Liver (tissue), 9 donors: Measurements from ENCODE around the gene SRGAP2. TPM values are rescaled to one million over a fixed set of nuclear protein-coding genes. Genes with fewer than 3 reads are reported as not detected.
"Not testable (repeated sequence)": the region's sequence is repeated elsewhere in the genome, so short reads cannot be mapped to it uniquely, and the experiment has no call there.

Experiments used
- DNase-seq: peaks from one replicate; pipeline ENCODE4 v3.0.0-alpha.2; 2017; ENCODE audit warnings: low spot score
- H3K27ac ChIP-seq, 2 donors: one replicate each; pipeline ENCODE4 v1.7.0; 2013; ENCODE audit warnings: inconsistent platforms in 2 of 2, low read length in 2 of 2, control low read depth in 1 of 2, low read depth in 1 of 2, mild to moderate bottlenecking in 1 of 2
- H3K27me3 ChIP-seq, 4 donors: one replicate each; pipeline versions ENCODE4 v1.6.1 to v1.7.0; 2013; ENCODE audit warnings: low read length in 3 of 4, inconsistent platforms in 1 of 4, mild to moderate bottlenecking in 1 of 4, moderate library complexity in 1 of 4; ENCODE audit not compliant: control insufficient read depth in 4 of 4, insufficient read depth in 4 of 4
- H3K36me3 ChIP-seq, 4 donors: one replicate each; pipeline versions ENCODE4 v1.6.1 to v1.7.0; 2013; ENCODE audit warnings: low read length in 3 of 4, mild to moderate bottlenecking in 3 of 4, low read depth in 1 of 4, moderate library complexity in 1 of 4; ENCODE audit not compliant: control insufficient read depth in 4 of 4, insufficient read depth in 3 of 4
- H3K4me1 ChIP-seq, 4 donors: one replicate each; pipeline versions ENCODE4 v1.6.1 to v1.7.0; 2013; ENCODE audit warnings: low read length in 3 of 4, mild to moderate bottlenecking in 3 of 4, moderate library complexity in 1 of 4; ENCODE audit not compliant: control insufficient read depth in 4 of 4, insufficient read depth in 4 of 4
- H3K4me3 ChIP-seq, 3 donors: one replicate each; pipeline versions ENCODE4 v1.6.1 to v1.7.0; 2013; ENCODE audit warnings: low read length in 3 of 3, control low read depth in 1 of 3, low read depth in 1 of 3, mild to moderate bottlenecking in 1 of 3
- H3K9ac ChIP-seq, 2 donors: one replicate each; pipeline ENCODE4 v1.7.0; 2013; ENCODE audit warnings: low read length in 2 of 2, mild to moderate bottlenecking in 2 of 2, moderate library complexity in 2 of 2, control low read depth in 1 of 2, low read depth in 1 of 2
- H3K9me3 ChIP-seq, 4 donors: one replicate each; pipeline versions ENCODE4 v1.6.1 to v1.7.0; 2013; ENCODE audit warnings: low read length in 3 of 4; ENCODE audit not compliant: control insufficient read depth in 4 of 4
- WGBS: extraction: QIAGEN DNeasy Blood & Tissue Kit; methylation state at CpG from one replicate; pipeline ENCODE4 v1.1.7; 2013; 5-methylcytosine and 5-hydroxymethylcytosine counted together
- polyA plus RNA-seq, 2 donors: library from polyadenylated mRNA; stranded (reverse) in 1 of 2; unstranded in 1 of 2; fragments of 200-250 nt in 1 of 2; fragments of >200 nt in 1 of 2; fragmentation: Nextera tagmentation in 1 of 2; extraction: Ambion mirVana in 1 of 2; gene quantifications; one replicate each; pipeline versions ENCODE4 v1.2.1 to v1.2.3, GENCODE V29; 2013 to 2015
- total RNA-seq, 2 donors: library from RNA; depleted of rRNA; stranded (reverse); fragments of >200 nt; gene quantifications; one replicate each; pipeline ENCODE4 v1.2.3, GENCODE V29; 2014
- donor health status: healthy.
- donor health status: healthy.
- donor health status: healthy.
- donor health status: healthy.
- donor health status: healthy.

Gene SRGAP2
- total and polyA plus RNA-seq, 4 donors, result 6.6 to 25.2 (median 15.6) TPM

DNA sequence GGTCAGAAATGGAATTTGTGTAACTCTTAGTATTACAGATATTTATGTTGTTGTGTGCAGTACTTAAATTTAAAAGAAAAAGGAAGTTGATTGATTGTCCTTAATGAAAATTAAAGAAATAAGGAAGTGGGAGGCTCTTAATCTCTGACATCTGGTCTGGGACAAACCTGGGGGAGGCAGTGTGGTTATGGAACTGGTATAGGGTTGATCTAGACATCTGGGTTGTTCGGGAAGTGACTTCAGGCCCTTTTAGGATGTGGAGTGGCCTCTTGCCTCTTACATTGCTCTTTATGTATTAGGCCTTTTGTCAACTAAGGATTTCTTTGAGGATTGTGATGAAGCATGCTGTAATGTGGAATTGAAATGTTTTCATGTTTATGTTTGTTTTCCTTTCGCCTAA, 15.4 kb downstream of the SRGAP2 start:
- H3K4me1 ChIP-seq, H3K9ac ChIP-seq, H3K27me3 ChIP-seq, H3K4me3 ChIP-seq, H3K36me3 ChIP-seq, H3K27ac ChIP-seq, H3K9me3 ChIP-seq, DNase-seq: not testable (repeated sequence)
- no CpG with 5 or more reads among the region's 2 CpGs for WGBS

DNA sequence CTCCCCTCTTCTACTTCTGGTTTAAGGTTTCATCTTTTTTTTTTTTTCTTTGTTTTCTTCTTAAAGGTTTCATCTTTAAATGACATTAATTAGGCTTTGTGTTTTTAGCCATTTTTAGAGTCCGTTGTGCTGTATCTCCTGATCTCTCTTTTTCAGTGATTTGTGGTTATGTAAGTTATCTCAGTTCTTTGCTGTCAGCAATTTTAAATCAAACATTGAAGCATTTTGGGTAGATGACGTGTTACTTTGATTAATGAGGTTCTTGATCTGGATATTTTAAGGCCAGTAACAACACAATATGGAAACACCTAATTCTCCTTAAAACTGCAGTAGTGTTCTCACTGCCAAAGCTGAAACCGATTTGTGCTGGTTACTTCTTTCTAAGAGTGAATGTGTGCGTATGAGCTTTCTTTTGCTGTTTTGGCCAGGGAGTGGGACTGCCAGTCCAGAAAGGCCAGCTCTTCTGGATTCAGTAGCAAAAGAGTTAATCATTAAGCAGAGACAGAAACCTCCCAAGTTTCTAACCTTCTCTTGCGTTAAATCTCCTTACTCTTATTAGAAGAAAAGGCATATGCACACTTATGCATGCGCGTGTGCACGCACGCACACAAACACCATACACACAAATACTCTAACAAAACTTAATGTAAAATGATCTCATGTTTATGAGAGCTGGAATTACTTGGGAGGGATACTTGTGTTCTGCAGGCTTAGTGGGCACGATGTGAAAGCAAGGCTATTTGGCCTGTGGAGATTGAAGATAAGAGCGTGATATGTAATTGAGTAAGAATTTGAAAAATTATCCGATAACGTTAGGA, 16.4 kb downstream of the SRGAP2 start:
- WGBS, result 24% methylated on average over 5 of the region's 13 CpGs
- not testable (repeated sequence) for H3K27me3 ChIP-seq, H3K9ac ChIP-seq, H3K4me1 ChIP-seq, H3K4me3 ChIP-seq, H3K9me3 ChIP-seq, H3K36me3 ChIP-seq, DNase-seq, H3K27ac ChIP-seq

DNA sequence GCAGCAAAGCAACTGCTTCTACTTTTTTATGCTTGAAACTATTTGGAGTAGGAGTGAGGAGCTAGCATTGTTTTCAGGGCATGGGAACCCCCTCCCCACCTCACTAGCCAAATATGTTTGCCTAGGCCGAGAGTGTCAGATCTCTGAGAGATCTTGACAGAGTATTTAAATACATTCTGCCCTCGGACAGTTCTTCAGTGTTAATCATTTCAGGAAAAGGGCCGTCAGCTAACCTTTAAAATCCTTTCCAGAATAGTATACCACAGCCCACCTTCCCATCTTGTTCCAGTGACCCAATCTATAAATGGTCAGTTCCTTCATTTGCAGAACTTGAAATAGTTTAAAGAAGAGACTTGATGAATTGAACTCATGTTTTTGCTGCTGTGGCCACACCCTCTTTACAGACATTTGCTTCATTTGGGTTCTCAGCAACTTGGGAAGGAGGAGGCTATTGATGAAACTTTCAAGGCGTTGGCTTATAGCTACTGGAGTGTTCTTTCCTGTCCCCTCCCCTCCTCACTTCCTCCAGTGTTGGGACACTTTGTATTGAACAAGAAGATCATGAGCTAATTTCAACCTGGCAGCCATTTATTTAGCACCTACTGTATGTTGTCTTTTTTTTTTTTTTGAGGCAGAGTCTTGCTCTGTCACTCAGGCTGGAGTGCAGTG, 17.1 kb downstream of the SRGAP2 start:
- not testable (repeated sequence) for H3K4me1 ChIP-seq, H3K9me3 ChIP-seq, H3K27ac ChIP-seq, H3K36me3 ChIP-seq, H3K4me3 ChIP-seq, DNase-seq, H3K9ac ChIP-seq, H3K27me3 ChIP-seq
- 56% methylated on average over 4 of the region's 4 CpGs for WGBS

DNA sequence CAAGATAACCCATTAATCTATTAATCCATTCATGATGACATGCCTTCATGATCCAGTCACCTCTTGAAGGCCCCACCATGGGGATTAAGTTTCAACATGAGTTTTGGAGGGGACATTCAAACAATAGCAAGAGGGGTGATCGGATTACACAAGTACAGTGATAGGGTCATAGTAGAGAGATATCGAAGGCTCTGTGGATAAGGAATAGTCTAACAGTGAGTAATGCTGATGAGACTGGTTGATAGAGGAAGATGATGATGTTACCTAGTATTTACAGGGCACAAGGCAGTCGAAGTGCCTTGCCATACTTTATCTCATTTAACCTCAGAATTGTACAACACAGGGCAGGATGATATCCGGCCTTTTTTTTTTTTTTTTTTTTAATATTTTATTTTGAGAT, 18.2 kb downstream of the SRGAP2 start:
- not testable (repeated sequence) for DNase-seq, H3K9me3 ChIP-seq, H3K9ac ChIP-seq, H3K4me3 ChIP-seq, H3K27me3 ChIP-seq, H3K27ac ChIP-seq, H3K4me1 ChIP-seq, H3K36me3 ChIP-seq
- WGBS, result no CpG with 5 or more reads among the region's 4 CpGs

DNA sequence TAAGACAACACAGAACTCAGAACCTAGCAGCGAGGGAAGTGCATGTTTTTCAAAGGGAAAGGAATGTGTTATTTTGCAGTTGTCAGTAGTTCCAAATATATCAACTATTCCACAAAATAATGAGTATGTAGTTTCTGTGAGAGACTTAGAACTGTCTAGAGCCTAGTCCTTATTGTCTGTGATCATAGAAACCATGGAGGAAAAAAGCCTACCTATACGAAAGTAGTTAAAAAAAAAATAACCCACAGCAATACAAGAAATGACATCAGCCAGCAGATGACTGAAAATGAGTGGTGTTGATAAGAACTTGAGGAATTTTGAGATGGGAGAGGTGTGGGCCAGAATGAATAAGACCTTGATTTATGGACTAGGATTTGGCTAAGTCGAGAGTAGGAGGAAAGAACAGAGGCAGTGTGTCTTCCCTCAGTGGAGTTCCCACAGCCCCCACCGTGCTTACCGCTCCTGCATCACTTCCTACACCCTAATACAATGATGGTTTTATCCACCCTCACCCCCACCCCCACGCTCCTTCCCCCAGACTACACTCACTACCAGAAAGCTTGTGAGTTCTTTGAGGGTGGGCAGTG, 20.9 kb downstream of the SRGAP2 start:
- H3K36me3 ChIP-seq, H3K4me1 ChIP-seq, H3K27ac ChIP-seq, H3K4me3 ChIP-seq, H3K27me3 ChIP-seq, DNase-seq, H3K9ac ChIP-seq, H3K9me3 ChIP-seq: not testable (repeated sequence)
- WGBS, result 91% methylated on average over 2 of the region's 6 CpGs

DNA sequence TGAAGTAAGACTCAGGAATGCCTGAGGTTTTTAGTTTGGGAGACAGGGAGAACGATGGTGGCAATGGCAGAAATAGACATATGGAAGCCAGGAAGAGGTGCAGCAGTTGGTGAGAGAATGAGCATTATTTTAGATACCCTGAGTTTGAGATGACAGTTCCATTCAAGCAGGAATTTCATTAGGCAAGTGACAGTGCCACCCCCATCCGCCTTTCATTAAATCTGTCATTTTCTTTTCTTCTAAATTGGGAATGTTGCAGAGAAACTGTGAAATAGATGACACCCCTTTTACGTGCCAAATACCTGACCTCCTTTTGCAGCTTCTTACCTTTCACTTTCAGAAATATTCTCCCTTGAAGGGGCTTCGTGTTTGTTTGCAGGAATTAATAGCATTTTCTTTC, 22.0 kb downstream of the SRGAP2 start:
- H3K9ac ChIP-seq, H3K27ac ChIP-seq: not testable (repeated sequence)
- WGBS, result 90% methylated on average over 4 of the region's 4 CpGs

DNA sequence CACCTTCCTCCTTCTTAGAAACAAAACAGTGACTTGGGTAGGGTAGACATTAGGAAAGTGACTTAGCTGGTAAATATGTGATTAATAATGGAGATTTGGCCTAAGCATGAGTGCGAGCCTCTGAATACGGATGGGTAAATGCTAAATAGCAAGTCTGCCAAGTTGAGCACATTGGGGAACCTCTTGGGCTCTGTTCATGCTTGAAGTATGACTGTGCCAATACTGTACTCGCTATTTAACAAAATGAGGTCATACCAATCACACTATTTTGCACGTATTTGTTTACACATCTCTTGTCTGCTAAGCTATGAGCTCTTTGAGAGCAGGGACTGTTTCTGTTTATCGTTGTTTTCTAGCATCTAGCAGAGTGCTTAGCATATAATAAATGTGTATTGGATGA, 23.5 kb downstream of the SRGAP2 start:
- H3K9me3 ChIP-seq, H3K4me3 ChIP-seq, H3K4me1 ChIP-seq, H3K9ac ChIP-seq, DNase-seq, H3K36me3 ChIP-seq, H3K27me3 ChIP-seq, H3K27ac ChIP-seq: not testable (repeated sequence)
- WGBS, result 88% methylated on average over 4 of the region's 5 CpGs

More for the DNA sequence above, 22.0 kb downstream of the SRGAP2 start:
- not testable (repeated sequence) for DNase-seq, H3K4me3 ChIP-seq, H3K4me1 ChIP-seq, H3K27me3 ChIP-seq, H3K9me3 ChIP-seq, H3K36me3 ChIP-seq

DNA sequence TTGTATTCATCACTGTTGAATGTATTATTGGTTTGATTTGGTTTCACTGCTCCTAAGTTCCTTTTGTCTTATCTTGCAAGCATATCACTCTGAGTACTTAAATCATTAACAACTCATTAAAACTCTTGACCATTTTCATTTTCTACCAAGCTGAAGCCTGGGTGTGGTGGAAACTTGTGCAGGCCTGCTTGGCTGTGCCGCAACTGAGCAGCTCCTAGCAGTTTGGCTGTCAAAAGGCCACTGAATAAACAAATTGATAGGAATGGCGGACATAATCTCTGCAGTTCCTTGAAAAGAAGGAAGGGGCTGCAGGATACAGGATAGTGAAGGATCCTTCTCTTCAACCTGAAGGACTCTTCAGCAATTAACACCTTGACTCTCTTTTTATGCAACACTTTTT, 25.9 kb downstream of the SRGAP2 start:
- 83% methylated on average over 2 of the region's 2 CpGs for WGBS
- H3K9me3 ChIP-seq, H3K4me1 ChIP-seq, H3K27me3 ChIP-seq, H3K27ac ChIP-seq, H3K4me3 ChIP-seq, H3K9ac ChIP-seq, H3K36me3 ChIP-seq, DNase-seq: not testable (repeated sequence)
